Amniotic epithelial cell (primary cell): ENCODE results near the gene GSK3B.
A peak's percentile ranks its signal among the peaks of the same experiment; 100 is the strongest.

Experiments used
- DNase-seq: peaks from one replicate; pipeline ENCODE4 v3.0.0-alpha.2; 2010; ENCODE audit warnings: low read depth

Gene GSK3B

GRCh38 chr3:120095979-120096426 is 1.8 kb upstream of the GSK3B start:
- no peak for DNase-seq

- peak; percentile 87 for DNase-seq
Observed at GRCh38 chr3:120095226-120095978, 1.2 kb upstream of the GSK3B start.

- DNase-seq = peak; percentile 100
Observed at GRCh38 chr3:120094776-120095225, 554 bp upstream of the GSK3B start.

GRCh38 chr3:120093119-120093910 is 932 bp downstream of the GSK3B start:
- peak; percentile 92 for DNase-seq

GRCh38 chr3:120092474-120092873 is 1.8 kb downstream of the GSK3B start:
- no peak for DNase-seq

GRCh38 chr3:120090422-120090821 is 3.8 kb downstream of the GSK3B start:
- DNase-seq = no peak

GRCh38 chr3:120089089-120089488 is 5.2 kb downstream of the GSK3B start:
- no peak for DNase-seq

- DNase-seq = no peak
Observed at GRCh38 chr3:120088622-120089021, 5.6 kb downstream of the GSK3B start.

GRCh38 chr3:120081719-120082118 is 12.5 kb downstream of the GSK3B start:
- DNase-seq = no peak

- DNase-seq = no peak
Observed at GRCh38 chr3:120080836-120081235, 13.4 kb downstream of the GSK3B start.

GRCh38 chr3:120077731-120078130 is 16.5 kb downstream of the GSK3B start:
- DNase-seq = no peak

GRCh38 chr3:120072867-120073525 is 21.3 kb downstream of the GSK3B start:
- DNase-seq = no peak

- no peak for DNase-seq
Observed at GRCh38 chr3:120071259-120071658, 23.0 kb downstream of the GSK3B start.

GRCh38 chr3:120070263-120070981 is 23.8 kb downstream of the GSK3B start:
- no peak for DNase-seq

- DNase-seq = no peak
Observed at GRCh38 chr3:120067083-120067482, 27.2 kb downstream of the GSK3B start.

GRCh38 chr3:120066634-120067033 is 27.6 kb downstream of the GSK3B start:
- no peak for DNase-seq

GRCh38 chr3:120064641-120065040 is 29.6 kb downstream of the GSK3B start:
- DNase-seq = no peak

- peak; percentile 22 for DNase-seq
Observed at GRCh38 chr3:120062474-120062873, 31.8 kb downstream of the GSK3B start.

GRCh38 chr3:120059081-120059864 is 35.0 kb downstream of the GSK3B start:
- DNase-seq = no peak

- no peak for DNase-seq
Observed at GRCh38 chr3:120057626-120058025, 36.6 kb downstream of the GSK3B start.

GRCh38 chr3:120057029-120057428 is 37.2 kb downstream of the GSK3B start:
- DNase-seq = no peak
